Measurements from ENCODE around the gene ZFP36L1.

The ZFP36L1 gene

DNA sequence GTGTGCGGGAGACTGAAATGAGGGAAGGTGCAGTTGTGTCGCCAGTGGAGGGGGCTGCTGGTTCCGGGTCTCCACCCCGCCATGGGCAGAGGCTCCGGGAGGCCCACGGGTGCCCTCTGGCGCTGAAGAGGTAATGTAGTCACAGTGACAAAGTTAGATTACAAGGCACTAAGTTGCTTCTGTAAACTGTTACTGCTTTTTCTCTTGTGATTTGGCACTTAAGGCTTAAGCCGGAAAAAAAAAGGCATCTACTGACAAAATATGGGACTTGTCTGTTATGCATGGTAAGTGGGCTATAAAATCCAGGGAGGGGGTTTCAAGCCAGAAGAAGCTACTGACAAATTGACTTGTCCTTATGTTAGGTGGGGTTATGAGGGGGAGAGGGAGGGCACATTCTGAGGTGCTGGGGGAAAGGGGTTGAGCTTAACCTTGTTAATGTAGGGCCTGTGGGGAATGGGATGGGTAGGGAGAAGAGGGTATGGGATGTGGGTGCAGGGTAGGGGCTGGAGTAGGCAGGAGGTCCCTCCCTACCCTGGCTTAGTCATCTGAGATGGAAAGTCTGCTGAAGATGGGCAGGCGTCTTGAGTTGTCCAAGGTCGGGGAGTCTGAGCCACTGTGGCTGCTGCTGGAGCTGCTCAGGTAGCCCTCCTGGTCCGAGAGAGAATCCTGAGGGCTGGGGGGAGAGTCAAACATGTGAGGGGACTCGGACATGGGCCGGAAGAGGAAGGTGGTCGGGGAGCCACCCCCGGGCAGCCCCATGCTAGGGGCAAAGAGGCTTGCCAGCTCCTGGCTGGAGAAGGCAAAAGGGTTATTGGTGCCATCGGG, 3.7 kb downstream of the ZFP36L1 start:
- peak; percentile 64 for DNase-seq
- in situ Hi-C loops (cut with HindIII; ENCODE audit: low pct_ligation_motif_present, low pct_unique_long_range_greater_than_20kb, low sequenced_read_pairs): no loop called here

DNA sequence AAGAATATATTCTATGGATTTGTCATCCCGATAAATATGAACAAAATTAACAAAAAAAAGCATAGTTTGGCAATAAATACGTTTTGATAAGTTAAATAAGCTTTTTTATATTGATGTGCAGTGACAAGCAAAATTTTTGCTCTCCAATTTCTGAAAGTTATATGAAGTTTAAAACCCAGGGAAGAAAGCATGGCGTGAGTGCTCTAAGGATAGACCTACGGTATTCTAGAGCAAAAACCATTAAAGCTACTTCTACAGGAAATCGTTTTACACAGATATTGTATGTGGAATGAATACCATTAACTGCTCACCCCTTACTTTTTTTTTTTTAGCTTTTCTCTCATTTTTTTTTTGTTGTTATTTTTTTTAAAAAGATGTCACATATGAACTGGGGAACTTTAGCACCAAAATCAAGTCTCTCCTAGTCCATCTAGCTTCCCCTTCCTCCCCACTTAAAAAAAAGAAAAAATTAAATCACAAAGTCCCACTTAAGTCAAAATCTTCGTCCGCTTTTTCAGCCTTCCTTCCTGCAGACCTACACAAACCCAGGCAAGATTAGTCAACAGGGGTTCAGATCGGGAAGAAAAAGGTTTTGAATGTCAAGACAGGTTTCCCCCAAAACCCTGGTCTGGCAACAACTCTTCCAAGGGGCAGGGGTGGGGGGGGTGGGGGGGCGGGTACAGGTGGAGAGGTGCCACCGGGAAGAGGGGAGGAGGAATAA, 4.4 kb downstream of the ZFP36L1 start:
- in situ Hi-C loops (cut with HindIII; ENCODE audit: low pct_ligation_motif_present, low pct_unique_long_range_greater_than_20kb, low sequenced_read_pairs): no loop called here
- no peak for DNase-seq

GRCh38 chr14:68787092-68787992, 5.5 kb downstream of the ZFP36L1 start:
- in situ Hi-C loops (cut with HindIII; ENCODE audit: low pct_ligation_motif_present, low pct_unique_long_range_greater_than_20kb, low sequenced_read_pairs): no loop called here
- DNase-seq: no peak

GRCh38 chr14:68786491-68787091, 6.3 kb downstream of the ZFP36L1 start:
- DNase-seq: peak; percentile 87
- in situ Hi-C loops (cut with HindIII; ENCODE audit: low pct_ligation_motif_present, low pct_unique_long_range_greater_than_20kb, low sequenced_read_pairs): no loop called here

GRCh38 chr14:68785534-68786490, 7.1 kb downstream of the ZFP36L1 start:
- in situ Hi-C loops (cut with HindIII; ENCODE audit: low pct_ligation_motif_present, low pct_unique_long_range_greater_than_20kb, low sequenced_read_pairs): no loop called here
- DNase-seq: peak; percentile 83

DNA sequence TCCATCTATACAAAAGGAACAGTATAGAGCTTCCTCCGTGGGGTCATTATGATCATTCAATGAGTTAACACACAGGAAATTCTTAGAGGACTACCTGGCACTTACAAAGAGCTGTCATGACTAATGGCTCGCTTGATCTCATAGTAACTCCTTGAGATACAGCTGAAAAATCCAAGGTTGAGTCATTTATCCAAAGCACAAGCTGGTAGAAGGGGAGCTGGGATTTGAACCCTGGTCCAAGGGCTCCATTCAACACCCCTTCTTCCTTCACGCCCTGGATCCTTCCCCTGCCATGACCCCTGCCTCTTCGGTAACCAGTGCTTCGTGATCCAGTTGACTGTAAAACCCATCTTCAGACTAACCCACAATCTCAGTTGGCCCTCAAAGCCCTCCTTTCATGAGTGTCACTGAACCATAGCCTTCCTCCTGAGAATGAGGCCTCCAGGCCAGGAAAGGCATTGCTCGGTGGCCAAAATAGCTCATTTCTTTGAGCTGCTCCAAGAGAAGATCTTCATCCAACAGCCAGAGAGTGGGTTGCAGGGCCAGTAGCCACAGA, 7.8 kb downstream of the ZFP36L1 start:
- DNase-seq: peak; percentile 92
- in situ Hi-C loops (cut with HindIII; ENCODE audit: low pct_ligation_motif_present, low pct_unique_long_range_greater_than_20kb, low sequenced_read_pairs): no loop called here

GRCh38 chr14:68784226-68784910, 8.5 kb downstream of the ZFP36L1 start:
- DNase-seq: peak; percentile 98
- in situ Hi-C loops (cut with HindIII; ENCODE audit: low pct_ligation_motif_present, low pct_unique_long_range_greater_than_20kb, low sequenced_read_pairs): no loop called here

GRCh38 chr14:68783408-68784225, 9.2 kb downstream of the ZFP36L1 start:
- in situ Hi-C loops (cut with HindIII; ENCODE audit: low pct_ligation_motif_present, low pct_unique_long_range_greater_than_20kb, low sequenced_read_pairs): no loop called here
- peak; percentile 43 for DNase-seq

DNA sequence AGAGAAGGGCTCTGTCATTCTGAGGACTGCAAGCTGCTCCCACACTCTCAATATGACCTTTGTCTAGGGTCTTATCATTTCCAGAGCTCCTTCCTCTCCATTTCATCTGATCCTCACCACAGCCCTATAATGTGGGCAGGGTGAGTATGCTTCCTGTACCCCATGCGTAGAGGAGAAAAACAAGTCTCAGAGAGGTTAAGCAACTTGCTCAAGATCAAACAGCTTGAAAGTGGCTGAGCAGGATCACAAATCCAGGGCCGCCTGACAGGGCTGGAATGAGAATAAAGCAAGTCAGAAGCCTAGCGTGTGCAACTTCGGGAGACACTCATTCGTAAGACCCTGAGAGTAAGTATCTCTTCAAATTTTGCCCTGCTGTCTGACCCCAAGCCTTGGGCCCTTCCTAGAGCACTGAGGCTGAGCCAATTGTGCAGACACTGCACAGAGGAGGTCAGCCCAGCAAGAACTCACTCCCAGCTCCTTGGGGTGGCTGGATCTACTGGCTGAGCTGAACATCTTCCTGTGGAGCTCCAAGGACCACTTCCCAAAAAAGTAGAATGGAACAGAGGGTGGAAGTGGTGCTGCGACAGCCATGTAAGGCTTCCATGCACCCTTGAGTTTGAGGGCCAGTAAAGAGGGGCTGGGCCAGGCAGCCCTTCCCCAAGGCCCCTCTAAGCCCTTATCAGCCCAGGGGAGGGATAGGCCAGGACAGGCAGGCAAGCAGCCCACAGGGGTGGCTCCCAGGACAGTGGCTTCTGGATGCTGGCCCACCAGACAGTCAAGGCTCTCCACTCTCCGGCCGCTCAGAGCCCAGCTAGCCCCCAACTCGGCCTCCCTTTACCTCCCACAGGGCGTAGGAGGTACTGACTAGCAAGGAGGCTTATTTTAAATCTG, 10.5 kb downstream of the ZFP36L1 start:
- in situ Hi-C loops (cut with HindIII; ENCODE audit: low pct_ligation_motif_present, low pct_unique_long_range_greater_than_20kb, low sequenced_read_pairs): no loop called here
- no peak for DNase-seq

DNA sequence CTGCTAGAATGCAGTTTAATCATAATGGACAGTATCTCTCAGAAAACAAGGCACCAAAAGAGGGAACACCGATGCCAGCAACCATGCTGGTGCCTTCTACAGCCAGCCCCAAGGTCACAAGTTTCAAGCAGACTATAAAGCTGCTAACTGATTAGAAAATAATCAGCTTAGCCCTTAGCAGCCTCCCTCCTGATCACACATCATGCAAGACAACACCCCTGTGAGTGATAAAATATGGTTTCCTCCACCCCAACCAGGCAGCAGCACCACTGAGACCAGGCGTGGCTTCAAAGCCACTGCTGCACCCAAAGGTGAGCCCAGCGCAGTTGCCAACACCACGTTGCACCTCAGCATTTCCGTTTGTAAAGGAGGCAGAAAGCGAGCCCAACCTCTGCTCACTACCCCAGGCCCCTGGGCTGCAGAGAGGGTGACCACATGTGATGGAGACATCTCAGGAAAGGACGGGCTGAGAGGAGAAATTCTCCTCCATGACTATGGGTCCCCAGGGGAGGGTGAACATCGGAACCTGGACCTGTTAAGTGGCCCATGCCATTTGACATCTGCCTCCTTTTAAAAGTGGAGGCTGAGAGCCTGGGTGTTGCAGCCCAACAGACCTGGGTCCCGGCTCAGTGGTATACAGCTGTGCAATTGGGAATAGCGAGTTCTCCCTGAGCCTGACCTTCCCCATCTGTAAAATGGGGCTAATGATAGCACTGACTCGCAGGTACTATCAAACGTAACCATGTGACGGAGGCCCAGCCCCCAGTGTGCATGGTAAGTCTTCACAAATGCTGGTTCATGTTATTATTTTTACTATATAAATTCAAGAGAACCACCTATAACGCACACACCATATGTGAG, 11.5 kb downstream of the ZFP36L1 start:
- DNase-seq: no peak
- in situ Hi-C loops (cut with HindIII; ENCODE audit: low pct_ligation_motif_present, low pct_unique_long_range_greater_than_20kb, low sequenced_read_pairs): no loop called here

DNA sequence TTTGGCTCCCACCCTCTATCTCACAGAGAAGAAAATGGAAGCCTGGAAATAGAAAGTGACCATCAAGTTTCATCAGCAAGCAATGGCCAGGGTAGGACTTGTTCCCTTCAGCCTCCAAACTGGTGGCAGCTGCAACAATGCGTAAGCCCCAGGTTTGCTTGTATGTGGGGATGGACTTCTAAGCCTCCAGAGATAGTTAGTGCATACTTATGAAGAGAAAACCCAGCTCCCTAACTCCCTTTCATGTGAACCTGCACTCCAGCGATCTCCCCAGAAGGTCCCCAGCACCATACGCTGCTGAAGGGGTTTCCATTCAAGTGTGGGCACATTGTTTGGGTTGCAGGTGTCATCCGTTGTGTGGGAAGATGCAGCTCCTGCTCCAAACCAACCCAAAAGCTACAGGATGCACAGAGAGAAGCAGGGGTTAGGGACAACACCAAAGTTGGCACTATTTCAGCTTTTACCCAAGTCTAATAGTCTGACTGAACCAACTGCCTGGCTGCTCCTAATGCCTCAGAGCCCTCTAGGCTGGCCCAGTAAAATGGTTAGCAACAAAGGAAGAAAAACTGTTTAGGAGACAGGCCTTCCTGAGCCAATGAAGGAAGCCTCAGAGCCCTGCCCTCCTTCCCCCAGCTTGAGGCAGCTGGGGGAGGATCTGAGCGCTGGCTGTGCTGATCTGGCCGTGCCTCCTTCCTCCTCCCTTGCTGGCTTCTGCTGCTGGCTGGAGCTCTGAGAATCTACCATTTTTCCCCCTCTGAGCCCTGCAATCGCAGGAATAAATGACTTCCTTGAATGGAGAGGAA, 12.3 kb downstream of the ZFP36L1 start:
- DNase-seq: peak; percentile 50
- in situ Hi-C loops (cut with HindIII; ENCODE audit: low pct_ligation_motif_present, low pct_unique_long_range_greater_than_20kb, low sequenced_read_pairs): no loop called here

DNA sequence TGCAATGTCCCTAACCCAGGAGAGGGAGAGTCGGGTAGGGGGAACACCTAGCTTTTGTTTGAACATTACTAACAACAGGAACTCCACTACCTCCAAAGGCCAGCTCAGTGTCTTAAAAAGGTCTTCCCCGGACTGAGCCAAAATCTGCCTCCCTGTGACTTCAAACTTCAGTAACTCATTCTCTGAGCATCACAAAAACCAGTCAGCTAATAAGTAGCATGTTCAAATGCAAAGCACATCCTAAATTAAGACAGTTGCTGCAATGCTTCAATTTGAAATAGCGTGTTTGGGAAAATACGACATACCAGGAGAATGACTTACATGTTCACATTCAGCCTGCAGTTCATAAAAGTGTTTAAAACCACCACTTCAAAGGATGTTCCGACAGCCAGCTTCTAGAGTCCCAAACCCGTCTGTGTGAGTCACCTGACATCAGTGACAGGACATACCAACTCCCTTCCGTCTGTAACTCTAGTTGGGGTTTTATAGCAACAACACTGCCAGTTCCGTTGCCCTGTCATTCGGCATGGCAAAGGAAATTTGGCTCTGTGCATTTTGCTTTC, 13.0 kb downstream of the ZFP36L1 start:
- in situ Hi-C loops (cut with HindIII; ENCODE audit: low pct_ligation_motif_present, low pct_unique_long_range_greater_than_20kb, low sequenced_read_pairs): no loop called here
- peak; percentile 44 for DNase-seq

- in situ Hi-C loops (cut with HindIII; ENCODE audit: low pct_ligation_motif_present, low pct_unique_long_range_greater_than_20kb, low sequenced_read_pairs): no loop called here
- no peak for DNase-seq
These were observed 15.2 kb downstream of the ZFP36L1 start for GRCh38 chr14:68777644-68778043.
